ENCODE results near the gene MRTFA. TPM values are rescaled to one million over a fixed set of nuclear protein-coding genes. Genes with fewer than 3 reads are reported as not detected.

The MRTFA gene
- total RNA-seq: 105 to 109 TPM (median 108 TPM) in 3 replicates

DNA sequence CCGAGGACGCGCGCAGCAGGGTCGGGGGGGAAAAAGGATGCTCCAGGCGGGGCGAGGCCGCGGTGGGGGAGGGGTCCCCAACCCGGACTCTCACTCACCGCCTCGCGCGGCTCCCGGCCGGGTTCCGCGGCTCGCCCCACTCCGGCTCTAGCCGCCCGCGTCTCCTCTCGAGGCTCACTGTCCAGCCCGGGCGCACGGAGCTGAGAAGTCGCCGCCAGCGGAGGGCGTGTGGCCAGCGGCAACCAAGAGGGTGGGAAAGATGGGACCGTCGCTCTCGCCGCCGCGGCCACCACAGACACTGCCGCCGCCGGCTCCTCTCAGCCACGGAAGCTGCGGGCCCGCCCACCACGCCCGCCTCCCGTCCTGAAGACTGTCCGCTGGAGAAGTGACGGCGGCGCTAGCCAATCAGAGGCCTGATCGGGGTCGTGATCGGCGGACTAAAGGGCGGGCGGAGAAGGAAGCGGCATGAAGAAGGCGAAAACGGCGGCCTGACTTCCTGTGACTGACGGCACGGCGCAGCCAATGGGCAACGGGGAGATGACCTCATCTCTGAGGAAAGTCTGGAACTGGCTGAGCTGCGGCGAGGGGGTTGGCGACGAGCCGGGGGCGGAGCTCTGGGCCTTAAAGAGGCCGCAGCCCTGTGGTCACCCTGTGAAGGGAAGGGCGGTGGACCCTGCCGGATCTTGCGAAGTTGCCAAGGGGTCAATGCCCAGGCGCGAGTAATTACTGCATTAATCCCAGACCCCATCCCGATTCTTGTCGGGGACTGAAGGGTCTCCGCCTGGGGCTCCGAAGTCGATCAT, at the start of gene MRTFA:
MRTFA (minus strand) TSS at position 340 of the 803 bp plus-strand sequence.
- Mint-ChIP-seq H3K4me3 (peak within 1 kb of the TSS; percentile 95), H3K9me3 (no peaks in the 10 kb centered on the region), H3K27ac (peak within 1 kb of the TSS; percentile 99), H3K27me3 (ENCODE audit: low read depth) (no peaks in the 10 kb centered on the region), H3K4me1 (peaks cover 22% of the 10 kb centered on the region), H3K36me3 (no peaks in the 10 kb centered on the region)
- TF ChIP-seq, protein P1, sequence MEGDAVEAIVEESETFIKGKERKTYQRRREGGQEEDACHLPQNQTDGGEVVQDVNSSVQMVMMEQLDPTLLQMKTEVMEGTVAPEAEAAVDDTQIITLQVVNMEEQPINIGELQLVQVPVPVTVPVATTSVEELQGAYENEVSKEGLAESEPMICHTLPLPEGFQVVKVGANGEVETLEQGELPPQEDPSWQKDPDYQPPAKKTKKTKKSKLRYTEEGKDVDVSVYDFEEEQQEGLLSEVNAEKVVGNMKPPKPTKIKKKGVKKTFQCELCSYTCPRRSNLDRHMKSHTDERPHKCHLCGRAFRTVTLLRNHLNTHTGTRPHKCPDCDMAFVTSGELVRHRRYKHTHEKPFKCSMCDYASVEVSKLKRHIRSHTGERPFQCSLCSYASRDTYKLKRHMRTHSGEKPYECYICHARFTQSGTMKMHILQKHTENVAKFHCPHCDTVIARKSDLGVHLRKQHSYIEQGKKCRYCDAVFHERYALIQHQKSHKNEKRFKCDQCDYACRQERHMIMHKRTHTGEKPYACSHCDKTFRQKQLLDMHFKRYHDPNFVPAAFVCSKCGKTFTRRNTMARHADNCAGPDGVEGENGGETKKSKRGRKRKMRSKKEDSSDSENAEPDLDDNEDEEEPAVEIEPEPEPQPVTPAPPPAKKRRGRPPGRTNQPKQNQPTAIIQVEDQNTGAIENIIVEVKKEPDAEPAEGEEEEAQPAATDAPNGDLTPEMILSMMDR (IDR thresholded peaks at IDR 0.05; ENCODE audit: unreplicated experiment): no peak
- peak; percentile 100 for DNase-seq (ENCODE audit: low spot score in 2 of 2, unreplicated experiment in 2 of 2)

DNA sequence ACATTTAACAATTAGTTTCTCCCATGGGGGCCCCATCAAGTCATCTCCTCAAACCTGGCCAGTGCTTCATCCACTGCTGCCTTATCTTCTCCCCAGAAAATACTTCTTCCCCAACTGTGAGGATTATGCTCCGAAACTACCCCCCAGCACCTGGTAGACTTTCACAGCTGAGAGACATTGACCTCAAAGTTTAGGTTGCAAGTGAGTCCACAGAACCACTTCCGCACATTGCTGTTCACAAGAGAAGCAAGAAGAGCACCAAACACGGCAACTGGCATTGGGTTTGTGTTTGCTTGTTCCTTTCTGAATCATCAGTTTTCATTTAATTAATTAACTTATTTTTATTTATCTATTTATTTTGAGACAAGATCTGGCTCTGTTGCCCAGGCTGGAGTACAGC, 48.9 kb upstream of the MRTFA start:
- no peaks in the 10 kb centered on the region for H3K27me3 Mint-ChIP-seq (ENCODE audit: low read depth)
- TF ChIP-seq, protein P1 (IDR thresholded peaks at IDR 0.05; ENCODE audit: unreplicated experiment): no peak
- no peaks in the 10 kb centered on the region for H3K36me3 Mint-ChIP-seq
- H3K4me1 Mint-ChIP-seq: peaks cover 18% of the 10 kb centered on the region
- H3K9me3 Mint-ChIP-seq: no peaks in the 10 kb centered on the region
- no peak for DNase-seq (ENCODE audit: low spot score in 2 of 2, unreplicated experiment in 2 of 2)
- no peak overlapping the region for H3K27ac Mint-ChIP-seq
- no peak overlapping the region for H3K4me3 Mint-ChIP-seq

DNA sequence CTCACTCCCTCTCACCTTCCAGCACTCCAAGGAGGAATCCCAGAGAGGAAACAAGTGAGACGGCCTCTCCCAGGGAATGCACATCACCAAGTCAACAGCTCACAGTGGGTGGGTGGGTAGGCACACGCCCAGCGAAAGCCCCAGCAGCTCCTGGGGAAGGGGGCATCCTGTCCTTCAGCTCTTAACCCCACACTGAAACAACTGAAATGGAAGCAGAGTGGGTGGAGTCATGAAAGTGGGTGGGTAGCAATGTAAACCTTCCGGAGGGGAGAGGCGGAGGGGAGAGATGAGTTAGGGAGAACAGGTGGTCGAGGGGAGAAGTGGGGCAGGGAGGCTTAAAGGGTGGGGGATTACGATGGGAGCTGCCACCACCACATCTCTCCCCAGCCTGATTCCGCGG, 48.2 kb upstream of the MRTFA start:
- no peaks in the 10 kb centered on the region for H3K36me3 Mint-ChIP-seq
- DNase-seq (ENCODE audit: low spot score in 2 of 2, unreplicated experiment in 2 of 2): no peak
- no peaks in the 10 kb centered on the region for H3K27me3 Mint-ChIP-seq (ENCODE audit: low read depth)
- no peak overlapping the region for H3K27ac Mint-ChIP-seq
- TF ChIP-seq, protein P1 (IDR thresholded peaks at IDR 0.05; ENCODE audit: unreplicated experiment): no peak
- no peak overlapping the region for H3K4me3 Mint-ChIP-seq
- H3K4me1 Mint-ChIP-seq: peaks cover 25% of the 10 kb centered on the region
- no peaks in the 10 kb centered on the region for H3K9me3 Mint-ChIP-seq

DNA sequence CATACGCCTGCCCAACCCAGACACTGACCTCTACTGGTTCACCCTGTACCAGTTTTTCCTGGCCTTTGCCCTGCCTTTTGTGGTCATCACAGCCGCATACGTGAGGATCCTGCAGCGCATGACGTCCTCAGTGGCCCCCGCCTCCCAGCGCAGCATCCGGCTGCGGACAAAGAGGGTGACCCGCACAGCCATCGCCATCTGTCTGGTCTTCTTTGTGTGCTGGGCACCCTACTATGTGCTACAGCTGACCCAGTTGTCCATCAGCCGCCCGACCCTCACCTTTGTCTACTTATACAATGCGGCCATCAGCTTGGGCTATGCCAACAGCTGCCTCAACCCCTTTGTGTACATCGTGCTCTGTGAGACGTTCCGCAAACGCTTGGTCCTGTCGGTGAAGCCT, 44.9 kb upstream of the MRTFA start:
- H3K4me1 Mint-ChIP-seq: peaks cover 33% of the 10 kb centered on the region
- H3K9me3 Mint-ChIP-seq: no peaks in the 10 kb centered on the region
- H3K27ac Mint-ChIP-seq: no peak overlapping the region
- DNase-seq (ENCODE audit: low spot score in 2 of 2, unreplicated experiment in 2 of 2): no peak
- TF ChIP-seq, protein P1 (IDR thresholded peaks at IDR 0.05; ENCODE audit: unreplicated experiment): no peak
- no peaks in the 10 kb centered on the region for H3K27me3 Mint-ChIP-seq (ENCODE audit: low read depth)
- H3K4me3 Mint-ChIP-seq: no peak overlapping the region
- H3K36me3 Mint-ChIP-seq: no peaks in the 10 kb centered on the region

DNA sequence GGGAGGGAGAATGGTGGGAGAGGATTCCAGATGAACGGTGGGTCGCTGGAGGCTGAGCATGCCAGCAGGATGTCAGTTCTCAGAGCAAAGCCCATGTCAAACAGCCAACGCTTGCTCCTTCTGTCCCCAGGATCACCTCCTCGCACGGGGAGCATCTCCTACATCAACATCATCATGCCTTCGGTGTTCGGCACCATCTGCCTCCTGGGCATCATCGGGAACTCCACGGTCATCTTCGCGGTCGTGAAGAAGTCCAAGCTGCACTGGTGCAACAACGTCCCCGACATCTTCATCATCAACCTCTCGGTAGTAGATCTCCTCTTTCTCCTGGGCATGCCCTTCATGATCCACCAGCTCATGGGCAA, 44.3 kb upstream of the MRTFA start:
- no peak overlapping the region for H3K27ac Mint-ChIP-seq
- H3K9me3 Mint-ChIP-seq: no peaks in the 10 kb centered on the region
- TF ChIP-seq, protein P1 (IDR thresholded peaks at IDR 0.05; ENCODE audit: unreplicated experiment): no peak
- no peaks in the 10 kb centered on the region for H3K27me3 Mint-ChIP-seq (ENCODE audit: low read depth)
- DNase-seq (ENCODE audit: low spot score in 2 of 2, unreplicated experiment in 2 of 2): no peak
- H3K4me1 Mint-ChIP-seq: peaks cover 33% of the 10 kb centered on the region
- H3K36me3 Mint-ChIP-seq: no peaks in the 10 kb centered on the region
- no peak overlapping the region for H3K4me3 Mint-ChIP-seq

All from mesothelial cell of epicardium (in vitro differentiated cells).